ENCODE results near the gene MAPK11.

DNA sequence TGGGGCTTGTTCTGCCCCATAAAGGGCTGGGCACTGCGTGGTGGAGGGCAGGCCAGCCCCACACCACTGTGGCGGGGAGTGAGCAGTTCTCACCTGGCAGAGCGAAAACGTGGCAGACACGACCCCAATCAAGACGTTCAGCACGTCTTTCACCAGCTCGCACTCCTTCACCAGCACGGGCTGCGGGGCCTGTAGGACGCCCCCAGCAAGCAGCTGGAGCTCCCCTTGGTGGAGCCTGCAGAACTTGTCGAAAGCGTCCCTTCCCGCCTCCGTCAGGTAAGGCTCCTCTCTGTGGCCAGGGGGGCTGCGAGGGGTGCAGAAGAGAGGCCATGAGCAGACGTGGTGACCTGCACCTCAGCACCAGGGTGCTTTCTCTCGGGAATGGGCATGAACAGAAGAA is 37.0 kb downstream of the MAPK11 start:
- TF ChIP-seq, protein P1, sequence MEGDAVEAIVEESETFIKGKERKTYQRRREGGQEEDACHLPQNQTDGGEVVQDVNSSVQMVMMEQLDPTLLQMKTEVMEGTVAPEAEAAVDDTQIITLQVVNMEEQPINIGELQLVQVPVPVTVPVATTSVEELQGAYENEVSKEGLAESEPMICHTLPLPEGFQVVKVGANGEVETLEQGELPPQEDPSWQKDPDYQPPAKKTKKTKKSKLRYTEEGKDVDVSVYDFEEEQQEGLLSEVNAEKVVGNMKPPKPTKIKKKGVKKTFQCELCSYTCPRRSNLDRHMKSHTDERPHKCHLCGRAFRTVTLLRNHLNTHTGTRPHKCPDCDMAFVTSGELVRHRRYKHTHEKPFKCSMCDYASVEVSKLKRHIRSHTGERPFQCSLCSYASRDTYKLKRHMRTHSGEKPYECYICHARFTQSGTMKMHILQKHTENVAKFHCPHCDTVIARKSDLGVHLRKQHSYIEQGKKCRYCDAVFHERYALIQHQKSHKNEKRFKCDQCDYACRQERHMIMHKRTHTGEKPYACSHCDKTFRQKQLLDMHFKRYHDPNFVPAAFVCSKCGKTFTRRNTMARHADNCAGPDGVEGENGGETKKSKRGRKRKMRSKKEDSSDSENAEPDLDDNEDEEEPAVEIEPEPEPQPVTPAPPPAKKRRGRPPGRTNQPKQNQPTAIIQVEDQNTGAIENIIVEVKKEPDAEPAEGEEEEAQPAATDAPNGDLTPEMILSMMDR (IDR thresholded peaks at IDR 0.05 in 2 of 3, conservative IDR thresholded peaks at IDR 0.05 in 1 of 3; ENCODE audit: insufficient read depth in 2 of 3, low read depth in 1 of 3, low read length in 3 of 3) = no peak
- TF ChIP-seq GABPA (tag; conservative IDR thresholded peaks at IDR 0.05; ENCODE audit: low read depth) = no peak
- TF ChIP-seq, protein P2, sequence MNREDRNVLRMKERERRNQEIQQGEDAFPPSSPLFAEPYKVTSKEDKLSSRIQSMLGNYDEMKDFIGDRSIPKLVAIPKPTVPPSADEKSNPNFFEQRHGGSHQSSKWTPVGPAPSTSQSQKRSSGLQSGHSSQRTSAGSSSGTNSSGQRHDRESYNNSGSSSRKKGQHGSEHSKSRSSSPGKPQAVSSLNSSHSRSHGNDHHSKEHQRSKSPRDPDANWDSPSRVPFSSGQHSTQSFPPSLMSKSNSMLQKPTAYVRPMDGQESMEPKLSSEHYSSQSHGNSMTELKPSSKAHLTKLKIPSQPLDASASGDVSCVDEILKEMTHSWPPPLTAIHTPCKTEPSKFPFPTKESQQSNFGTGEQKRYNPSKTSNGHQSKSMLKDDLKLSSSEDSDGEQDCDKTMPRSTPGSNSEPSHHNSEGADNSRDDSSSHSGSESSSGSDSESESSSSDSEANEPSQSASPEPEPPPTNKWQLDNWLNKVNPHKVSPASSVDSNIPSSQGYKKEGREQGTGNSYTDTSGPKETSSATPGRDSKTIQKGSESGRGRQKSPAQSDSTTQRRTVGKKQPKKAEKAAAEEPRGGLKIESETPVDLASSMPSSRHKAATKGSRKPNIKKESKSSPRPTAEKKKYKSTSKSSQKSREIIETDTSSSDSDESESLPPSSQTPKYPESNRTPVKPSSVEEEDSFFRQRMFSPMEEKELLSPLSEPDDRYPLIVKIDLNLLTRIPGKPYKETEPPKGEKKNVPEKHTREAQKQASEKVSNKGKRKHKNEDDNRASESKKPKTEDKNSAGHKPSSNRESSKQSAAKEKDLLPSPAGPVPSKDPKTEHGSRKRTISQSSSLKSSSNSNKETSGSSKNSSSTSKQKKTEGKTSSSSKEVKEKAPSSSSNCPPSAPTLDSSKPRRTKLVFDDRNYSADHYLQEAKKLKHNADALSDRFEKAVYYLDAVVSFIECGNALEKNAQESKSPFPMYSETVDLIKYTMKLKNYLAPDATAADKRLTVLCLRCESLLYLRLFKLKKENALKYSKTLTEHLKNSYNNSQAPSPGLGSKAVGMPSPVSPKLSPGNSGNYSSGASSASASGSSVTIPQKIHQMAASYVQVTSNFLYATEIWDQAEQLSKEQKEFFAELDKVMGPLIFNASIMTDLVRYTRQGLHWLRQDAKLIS (CRISPR knock-in tag; IDR thresholded peaks at IDR 0.05) = no peak
- TF ChIP-seq E2F3 (CRISPR knock-in tag; IDR thresholded peaks at IDR 0.05) = no peak

Data from K562 (cell line).